H1 (cell line): ENCODE measurements around the gene ANAPC2. TPM values are rescaled to one million over a fixed set of nuclear protein-coding genes. Genes with fewer than 3 reads are reported as not detected.

Experiments used
- CTCF ChIA-PET: fragments of 300-600 bp; sonication (Branson Sonifier 250); formaldehyde crosslinking; loops from one replicate; lab custom pipeline; 2021; ENCODE audit not compliant: partially characterized antibody; lab: Charles Lee
- POLR2A ChIA-PET: fragments of 300-600 bp; sonication (Branson Sonifier 250); formaldehyde crosslinking; loops from one replicate; lab custom pipeline; 2021; ENCODE audit warnings: inconsistent platforms; ENCODE audit not compliant: partially characterized antibody; lab: Charles Lee
- DNase-seq, 2 experiments: peaks; one replicate each; pipeline versions ENCODE4 v3.0.0 to v3.0.0-alpha.2; 2010 to 2022; ENCODE audit warnings: low spot score in 2 of 2, low read depth in 1 of 2, mixed read lengths in 1 of 2
- FAIRE-seq: peaks from 2 replicates; lab custom pipeline; 2011; peaks lifted over from hg19 to GRCh38; lab: Jason Lieb, UNC
- H2AFZ ChIP-seq: 2 replicates; pipeline ENCODE4 v1.8.1; 2012; ENCODE audit warnings: low read length, inconsistent platforms
- H2AK5ac ChIP-seq: 2 replicates; pipeline ENCODE4 v1.6.1; 2013; ENCODE audit warnings: low read depth, low read length
- H2BK120ac ChIP-seq: replicated peaks from 2 replicates; pipeline ENCODE3; 2013; ENCODE audit warnings: low read depth, low read length, inconsistent platforms
- H2BK12ac ChIP-seq: 2 replicates; pipeline ENCODE4 v1.6.1; 2013; ENCODE audit warnings: low read depth, low read length
- H2BK15ac ChIP-seq: 2 replicates; pipeline ENCODE4 v1.6.1; 2013; ENCODE audit warnings: low read length
- H2BK20ac ChIP-seq: 2 replicates; pipeline ENCODE4 v1.6.1; 2013; ENCODE audit warnings: low read length
- H2BK5ac ChIP-seq: 2 replicates; pipeline ENCODE4 v1.6.1; 2013; ENCODE audit warnings: low read depth, low read length
- H3K14ac ChIP-seq: 2 replicates; pipeline ENCODE4 v1.6.1; 2013; ENCODE audit warnings: inconsistent platforms; ENCODE audit not compliant: insufficient read length
- H3K18ac ChIP-seq: 2 replicates; pipeline ENCODE4 v1.6.1; 2013; ENCODE audit warnings: low read length; ENCODE audit errors: extremely low read depth
- H3K23ac ChIP-seq: 2 replicates; pipeline ENCODE4 v1.6.1; 2013; ENCODE audit warnings: inconsistent platforms; ENCODE audit not compliant: insufficient read length
- H3K23me2 ChIP-seq: 2 replicates; pipeline ENCODE4 v1.6.1; 2013; ENCODE audit warnings: low read depth, low read length
- H3K27ac ChIP-seq: 2 replicates; pipeline ENCODE4 v1.6.1; 2011; ENCODE audit warnings: low read depth, low read length, inconsistent platforms
- H3K27me3 ChIP-seq, 4 experiments: replicated peaks in 1 of 4; 1 replicate in 1 of 4; 2 replicates in 3 of 4; pipeline versions ENCODE4 v1.6.1 to v1.8.1; 2011 to 2013; ENCODE audit warnings: low read length in 3 of 4, mild to moderate bottlenecking in 3 of 4, inconsistent platforms in 2 of 4, mixed read lengths in 2 of 4, moderate library complexity in 1 of 4; ENCODE audit not compliant: control insufficient read depth in 3 of 4, insufficient read depth in 3 of 4; ENCODE audit errors: extremely low read depth in 1 of 4
- H3K36me3 ChIP-seq, 4 experiments: 2 replicates each; pipeline versions ENCODE4 v1.6.1 to v1.8.1; 2011 to 2013; ENCODE audit warnings: mild to moderate bottlenecking in 4 of 4, low read length in 3 of 4, moderate library complexity in 2 of 4, control low read depth in 1 of 4, inconsistent platforms in 1 of 4; ENCODE audit not compliant: insufficient read depth in 4 of 4, control insufficient read depth in 2 of 4
- H3K4ac ChIP-seq: replicated peaks from 2 replicates; pipeline ENCODE3; 2013; ENCODE audit warnings: low read length, low read depth, mixed read lengths, inconsistent platforms; ENCODE audit not compliant: insufficient read length
- H3K4me1 ChIP-seq, 4 experiments: replicated peaks in 1 of 4; 1 replicate in 1 of 4; 2 replicates in 3 of 4; pipeline versions ENCODE4 v1.6.1 to v1.8.1; 2011 to 2013; ENCODE audit warnings: low read length in 3 of 4, inconsistent platforms in 2 of 4, mixed read lengths in 1 of 4; ENCODE audit not compliant: insufficient read depth in 4 of 4, control insufficient read depth in 3 of 4
- H3K4me2 ChIP-seq, 2 experiments: 2 replicates each; pipeline versions ENCODE4 v1.6.1 to v1.8.1; 2011 to 2013; ENCODE audit warnings: low read depth in 2 of 2, low read length in 2 of 2, control low read depth in 1 of 2, inconsistent platforms in 1 of 2, mild to moderate bottlenecking in 1 of 2; ENCODE audit not compliant: insufficient read depth in 1 of 2
- H3K4me3 ChIP-seq, 4 experiments: fragments of 200-600, 300-600 bp in 1 of 4; sonication (generic), shearing (Covaris generic), sonication (Bioruptor Twin) in 1 of 4; 2 replicates each; pipeline versions ENCODE4 v1.5.1 to v1.8.1; 2011 to 2016; ENCODE audit warnings: low read length in 4 of 4, low read depth in 3 of 4, control low read depth in 2 of 4, inconsistent platforms in 2 of 4, mild to moderate bottlenecking in 2 of 4, mixed read lengths in 1 of 4, moderate library complexity in 1 of 4; ENCODE audit not compliant: insufficient read depth in 2 of 4; ENCODE audit errors: extremely low read depth in 1 of 4
- H3K56ac ChIP-seq: replicated peaks from 2 replicates; pipeline ENCODE3; 2013; ENCODE audit warnings: low read depth, mild to moderate bottlenecking, mixed read lengths, low read length, inconsistent platforms; ENCODE audit not compliant: insufficient read length
- H3K79me1 ChIP-seq: 2 replicates; pipeline ENCODE4 v1.6.1; 2013; ENCODE audit warnings: low read depth, low read length, control low read depth
- H3K79me2 ChIP-seq, 2 experiments: 2 replicates each; pipeline versions ENCODE4 v1.6.1 to v1.8.1; 2012 to 2013; ENCODE audit warnings: low read length in 2 of 2, mild to moderate bottlenecking in 2 of 2, inconsistent platforms in 1 of 2; ENCODE audit not compliant: insufficient read depth in 2 of 2, control insufficient read depth in 1 of 2
- H3K9ac ChIP-seq, 4 experiments: replicated peaks in 1 of 4; 1 replicate in 1 of 4; 2 replicates in 3 of 4; pipeline versions ENCODE4 v1.6.1 to v1.8.1; 2011 to 2013; ENCODE audit warnings: low read depth in 3 of 4, low read length in 3 of 4, control low read depth in 2 of 4, mild to moderate bottlenecking in 2 of 4, moderate library complexity in 2 of 4, inconsistent platforms in 1 of 4; ENCODE audit errors: extremely low read depth in 1 of 4
- H3K9me3 ChIP-seq, 2 experiments: 2 replicates each; pipeline versions ENCODE4 v1.6.1 to v1.8.1; 2012 to 2013; ENCODE audit warnings: mild to moderate bottlenecking in 2 of 2, moderate library complexity in 2 of 2, control low read depth in 1 of 2, inconsistent platforms in 1 of 2, low read depth in 1 of 2, low read length in 1 of 2, mixed read lengths in 1 of 2; ENCODE audit not compliant: insufficient read depth in 2 of 2
- H4K20me1 ChIP-seq, 2 experiments: replicated peaks in 1 of 2; 2 replicates each; pipeline versions ENCODE3 to v1.8.1; 2011 to 2013; ENCODE audit warnings: inconsistent platforms in 2 of 2, low read length in 2 of 2, mild to moderate bottlenecking in 1 of 2; ENCODE audit not compliant: insufficient read depth in 2 of 2, control insufficient read depth in 1 of 2
- H4K5ac ChIP-seq: 2 replicates; pipeline ENCODE4 v1.6.1; 2013; ENCODE audit warnings: low read length, low read depth, mixed read lengths, inconsistent platforms; ENCODE audit not compliant: insufficient read length
- H4K8ac ChIP-seq: 2 replicates; pipeline ENCODE4 v1.8.0; 2013; ENCODE audit warnings: mild to moderate bottlenecking, moderate library complexity, low read length, inconsistent platforms; ENCODE audit not compliant: insufficient read depth; ENCODE audit errors: extremely low read depth
- H4K91ac ChIP-seq: replicated peaks from 2 replicates; pipeline ENCODE3; 2013; ENCODE audit warnings: low read length, mixed read lengths, inconsistent platforms; ENCODE audit not compliant: insufficient read length
- ASH2L ChIP-seq: fragments of 200-600, 300-600 bp; sonication (generic); IDR thresholded peaks from one replicate; pipeline ENCODE4 v1.7.1; 2017; ENCODE audit warnings: low read length
- BRCA1 ChIP-seq: IDR thresholded peaks from 2 replicates; pipeline ENCODE4 v1.6.1; 2012; ENCODE audit warnings: low read depth, low read length, improper control_type of control experiment
- GTF2F1 ChIP-seq: IDR thresholded peaks from 2 replicates; pipeline ENCODE4 v1.6.1; 2012; ENCODE audit warnings: low read depth, low read length, improper control_type of control experiment, borderline replicate concordance
- HDAC2 ChIP-seq, 2 experiments: fragments of 300-600 bp in 1 of 2; sonication (generic) in 1 of 2; IDR thresholded peaks; 2 replicates each; pipeline ENCODE4 v1.6.1; 2011 to 2012; ENCODE audit warnings: low read depth in 2 of 2, low read length in 2 of 2, mild to moderate bottlenecking in 2 of 2, moderate library complexity in 2 of 2, borderline replicate concordance in 1 of 2, inconsistent platforms in 1 of 2
- HDAC6 ChIP-seq: IDR thresholded peaks from one replicate; pipeline ENCODE4 v1.7.1; 2012; ENCODE audit warnings: low read depth, mild to moderate bottlenecking, inconsistent platforms, low read length, moderate library complexity
- KDM4A ChIP-seq: IDR thresholded peaks from one replicate; pipeline ENCODE4 v1.7.1; 2012; ENCODE audit warnings: low read depth, mild to moderate bottlenecking, moderate library complexity, low read length, inconsistent platforms; ENCODE audit not compliant: severe bottlenecking
- PHF8 ChIP-seq: fragments of 200-600 bp; sonication (generic); conservative IDR thresholded peaks from 2 replicates; pipeline ENCODE4 v1.7.1; 2012; ENCODE audit warnings: low read depth, mild to moderate bottlenecking, inconsistent platforms, low read length, moderate library complexity
- RNF2 ChIP-seq: fragments of 200-900, 300-1000 bp; sonication (generic); IDR thresholded peaks from 2 replicates; pipeline ENCODE4 v1.7.1; 2016; ENCODE audit warnings: borderline replicate concordance, low read depth, mild to moderate bottlenecking, antibody characterized with exemption, low read length; ENCODE audit not compliant: poor library complexity, severe bottlenecking; ENCODE audit errors: missing control alignments
- SUZ12 ChIP-seq: fragments of 200-600 bp; sonication (generic); IDR thresholded peaks from 2 replicates; pipeline ENCODE4 v1.6.1; 2012; ENCODE audit warnings: mild to moderate bottlenecking, inconsistent platforms, low read length, moderate library complexity, mixed read lengths
- USF2 ChIP-seq: IDR thresholded peaks from 2 replicates; pipeline ENCODE4 v1.6.1; 2011; ENCODE audit warnings: low read length, improper control_type of control experiment
- YY1 ChIP-seq: IDR thresholded peaks from 2 replicates; pipeline ENCODE4 v1.6.1; 2011; ENCODE audit warnings: low read depth, mild to moderate bottlenecking, low read length
- WGBS, 2 experiments: shearing (Covaris generic) in 1 of 2; methylation state at CpG; one replicate each; pipeline versions ENCODE4 v1.1.6 to v1.1.7; 2013 to 2015; ENCODE audit warnings: low lambda C conversion rate in 2 of 2, mixed read lengths in 2 of 2, inconsistent platforms in 1 of 2, low coverage in 1 of 2, missing lambda C conversion rate in 1 of 2; ENCODE audit not compliant: insufficient replicate concordance in 2 of 2, insufficient coverage in 1 of 2, insufficient read length in 1 of 2; ENCODE audit errors: extremely low coverage in 1 of 2, missing lambda C conversion rate in 1 of 2; 5-methylcytosine and 5-hydroxymethylcytosine counted together
- polyA plus RNA-seq, 7 experiments: library from polyadenylated mRNA; depleted of rRNA in 3 of 7; stranded (reverse) in 5 of 7; unstranded in 2 of 7; fragments of >200 nt in 5 of 7; fragments of 200-250 nt in 2 of 7; gene quantifications; 1 replicate in 5 of 7; 2 replicates in 1 of 7; 4 replicates in 1 of 7; pipeline versions ENCODE4 v1.2.1 to v1.2.3, GENCODE V29; 2011 to 2013; ENCODE audit warnings: missing spikeins in 2 of 7, mixed read lengths in 2 of 7
- total RNA-seq: library from RNA; stranded (reverse); fragmentation: NEBNext Ultra II Directional; extraction: Animal tissue kit (Norgen Biotek cat#: 25700); gene quantifications from 2 replicates; pipeline ENCODE4 v1.2.1, GENCODE V29; 2021

ANAPC2 gene
- total and polyA plus RNA-seq, 2 of the 8 experiments (the other 6 are each of a cell fraction or from before 2014, with no cell fraction given): 30.2 to 37.7 TPM

GRCh38 chr9:137187386-137187785, 974 bp downstream of the ANAPC2 start:
- FAIRE-seq (no peak), DNase-seq (no peak)
- Histone ChIP-seq H4K5ac (no peak overlapping the region), H3K79me2 (peaks cover 0 to 30% of the 10 kb centered on the region in 2 experiments; a peak in 2 of 4 replicates), H3K23me2 (peaks cover 8% of the 10 kb centered on the region; the same call in 1 of the 2 replicates), H3K18ac (no peak overlapping the region), H2BK5ac (no peak overlapping the region), H2BK12ac (no peak overlapping the region), H4K91ac (no peak overlapping the region), H2AFZ (no peak overlapping the region), H2BK15ac (no peak overlapping the region), H3K4me3 (peak overlapping the region; percentile 71 to 92 (median 82)), H4K20me1 (peaks cover 4 to 29% of the 10 kb centered on the region in 2 experiments), H3K9me3 (no peaks in the 10 kb centered on the region), H3K56ac (no peak overlapping the region), H3K4me1 (peaks cover 0 to 17% (median 6%) of the 10 kb centered on the region in 4 experiments; a peak in 5 of 7 replicates), H3K79me1 (peaks cover 5% of the 10 kb centered on the region; the same call in 1 of the 2 replicates), H2BK120ac (no peak overlapping the region), H3K4me2 (peak overlapping the region; percentile 83 to 96), H3K27me3 (no peaks in the 10 kb centered on the region; a peak in 1 of 7 replicates), H3K36me3 (peaks cover 3 to 20% (median 8%) of the 10 kb centered on the region in 4 experiments; a peak in 6 of 8 replicates), H3K14ac (no peak overlapping the region), H4K8ac (peak overlapping the region; percentile 96; the same call in 1 of the 2 replicates), H3K9ac (peak overlapping the region in 1 of 4 experiments; percentile 78; a peak in 2 of 7 replicates), H3K23ac (no peak overlapping the region), H3K4ac (no peak overlapping the region), H3K27ac (no peak overlapping the region), H2AK5ac (no peak overlapping the region), H2BK20ac (no peak overlapping the region)
- ChIA-PET CTCF (interaction anchor here (1.0 to 14.0 kb wide), 8 partner anchors 8 to 151 kb away, joined by 3 to 204 read pairs (median 16); partner anchors contain the start of genes CYSRT1, LRRC26, NDOR1 and RNF208), POLR2A (interaction anchor here (0.9 to 11.0 kb wide), 13 partner anchors 11 to 58 kb away, joined by 3 to 107 read pairs (median 6); partner anchors contain the start of genes CYSRT1, NDOR1, RNF224 and TMEM203)
- 91% methylated on average over 15 of the region's 15 CpGs; no CpG with 5 or more reads in 1 of the 2 experiments for WGBS, 2 experiments
- TF ChIP-seq GTF2F1 (no peak), BRCA1 (no peak), PHF8 (no peak), ASH2L (no peak), RNF2 (no peak), HDAC2 (IDR thresholded peaks at IDR 0.05; ENCODE audit: borderline replicate concordance in 1 of 2, low read depth in 2 of 2, low read length in 2 of 2) (no peak), KDM4A (no peak), HDAC6 (no peak), SUZ12 (no peak), YY1 (no peak), USF2 (no peak)
